ENCODE results near the gene HCFC1.
A peak's percentile ranks its signal among the peaks of the same experiment; 100 is the strongest.

HCFC1 gene

DNA sequence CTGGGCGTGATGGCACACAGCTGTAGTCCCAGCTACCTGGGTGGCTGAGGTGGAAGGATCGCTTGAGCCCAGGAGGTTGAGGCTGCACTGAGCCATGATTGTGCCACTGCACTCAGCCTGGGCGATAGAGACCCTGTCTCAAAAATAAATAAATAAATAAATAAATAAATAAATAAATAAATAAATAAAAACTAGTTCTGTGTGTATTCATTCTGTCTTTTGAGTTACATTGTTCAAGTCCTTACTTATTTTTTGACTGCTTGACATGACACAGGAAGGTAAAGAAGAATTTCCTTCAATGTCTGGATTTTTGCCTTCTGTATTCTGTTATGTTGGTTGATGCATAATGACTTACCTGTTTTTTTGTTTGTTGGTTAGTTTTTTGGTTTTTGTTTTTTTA is 34.6 kb downstream of the HCFC1 start:
- no peak for DNase-seq

DNA sequence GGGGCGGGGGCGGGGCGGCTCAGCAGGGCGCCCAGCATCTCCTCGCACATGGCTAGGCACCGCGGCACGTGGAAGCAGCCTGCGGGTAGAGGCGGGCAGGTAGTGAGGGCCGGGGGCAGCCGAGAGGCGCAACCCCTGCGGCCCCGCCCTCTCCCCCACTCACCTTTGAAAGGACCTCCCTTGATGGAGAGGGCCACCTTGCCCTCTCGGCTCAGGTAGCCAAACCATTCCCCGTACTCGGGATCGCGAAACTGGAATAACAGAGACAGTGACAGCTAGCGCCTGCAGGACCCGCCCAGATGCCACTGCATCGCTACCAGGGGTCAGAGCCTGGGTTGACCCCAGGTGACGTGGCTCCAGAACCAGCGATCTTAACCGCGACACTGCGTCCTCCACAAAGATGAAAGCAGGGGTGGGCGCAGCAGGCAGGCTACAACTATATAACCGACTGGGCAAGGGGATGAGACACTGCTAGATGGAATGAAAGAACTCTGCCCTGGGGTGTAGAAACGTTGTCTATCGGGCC is 36.2 kb downstream of the HCFC1 start:
- DNase-seq = no peak

DNA sequence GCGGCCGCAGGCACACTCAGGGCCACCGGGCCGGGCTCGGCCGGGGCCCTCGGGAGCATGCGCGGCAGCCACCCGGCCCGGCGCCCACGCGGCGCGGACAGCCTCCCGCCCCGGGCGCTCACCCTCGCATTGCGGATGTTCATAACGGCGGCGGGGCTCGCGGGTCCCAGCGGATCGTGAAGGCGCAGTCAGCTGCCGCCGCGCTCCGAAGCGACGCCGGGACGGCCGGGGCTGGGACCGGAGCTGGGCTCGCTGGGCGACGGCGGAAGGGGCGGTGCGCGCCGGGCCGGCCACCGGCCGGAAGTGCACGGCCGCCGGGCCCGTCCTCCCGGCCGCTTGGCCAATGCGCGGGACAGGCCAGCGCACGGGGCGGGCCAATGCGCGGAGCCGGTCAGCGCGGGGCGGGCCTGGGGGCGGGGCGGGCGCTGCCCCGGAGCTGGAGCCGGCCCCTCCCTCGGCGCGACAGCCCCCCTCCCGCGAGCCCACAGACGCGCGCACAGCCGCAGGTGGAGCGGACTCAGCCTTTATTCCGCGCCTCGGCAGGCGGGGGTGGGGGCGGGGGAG is 36.8 kb downstream of the HCFC1 start, which contains the start of gene NAA10:
NAA10 (minus strand) TSS at position 276 of the 564 bp plus-strand sequence; CDS start at position 143, 133 bp downstream.
- DNase-seq = peak; percentile 48

DNA sequence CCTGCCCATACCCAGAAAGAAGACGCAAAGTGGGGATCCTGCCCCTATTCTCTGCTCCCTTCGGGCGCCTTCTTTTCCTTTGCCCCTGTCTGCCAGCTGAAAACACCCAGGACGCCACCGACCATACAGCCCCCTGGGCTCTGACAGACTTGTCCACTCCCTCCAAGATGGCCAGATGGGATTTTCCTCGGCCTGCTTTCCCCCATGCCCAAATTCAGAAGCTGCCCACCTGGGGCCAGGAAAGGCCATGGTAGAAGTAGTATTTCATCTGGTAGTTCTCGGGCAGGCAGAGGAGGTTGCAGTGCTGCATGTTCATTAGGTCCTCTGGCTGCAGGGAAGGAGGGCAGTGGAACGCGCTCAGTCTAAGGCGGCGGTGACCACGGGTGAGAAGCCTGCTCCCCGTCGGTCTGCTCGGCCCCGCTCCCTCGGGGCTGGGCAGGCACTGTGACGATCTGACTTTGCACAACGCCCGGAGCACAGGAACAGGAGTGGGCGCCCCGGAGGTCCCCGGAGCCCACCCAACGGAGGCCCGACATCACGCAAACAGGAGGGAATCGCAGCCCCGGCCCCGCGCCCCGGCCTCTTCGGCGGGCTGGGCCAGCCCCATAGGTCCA is 37.4 kb downstream of the HCFC1 start:
- DNase-seq = no peak

DNA sequence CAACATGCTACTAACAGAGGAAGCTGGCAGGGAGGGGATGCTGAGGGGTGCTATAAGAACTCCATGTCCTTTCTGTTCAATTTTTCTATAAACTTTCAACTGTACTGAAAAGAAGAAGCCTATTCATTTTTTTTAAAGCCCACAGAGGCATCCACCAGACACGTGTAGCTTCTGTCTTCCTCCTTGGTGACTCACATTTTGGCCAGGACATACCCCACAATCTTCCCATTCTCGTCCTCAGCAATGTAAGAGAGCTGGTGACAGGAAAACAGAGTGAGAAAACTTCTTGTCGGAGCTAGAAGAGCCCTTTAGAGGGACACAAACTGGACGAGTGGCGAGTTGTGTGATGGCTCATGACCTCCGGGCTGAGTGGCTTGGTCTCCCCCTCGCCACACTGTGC is 37.9 kb downstream of the HCFC1 start:
- DNase-seq = peak; percentile 27

DNA sequence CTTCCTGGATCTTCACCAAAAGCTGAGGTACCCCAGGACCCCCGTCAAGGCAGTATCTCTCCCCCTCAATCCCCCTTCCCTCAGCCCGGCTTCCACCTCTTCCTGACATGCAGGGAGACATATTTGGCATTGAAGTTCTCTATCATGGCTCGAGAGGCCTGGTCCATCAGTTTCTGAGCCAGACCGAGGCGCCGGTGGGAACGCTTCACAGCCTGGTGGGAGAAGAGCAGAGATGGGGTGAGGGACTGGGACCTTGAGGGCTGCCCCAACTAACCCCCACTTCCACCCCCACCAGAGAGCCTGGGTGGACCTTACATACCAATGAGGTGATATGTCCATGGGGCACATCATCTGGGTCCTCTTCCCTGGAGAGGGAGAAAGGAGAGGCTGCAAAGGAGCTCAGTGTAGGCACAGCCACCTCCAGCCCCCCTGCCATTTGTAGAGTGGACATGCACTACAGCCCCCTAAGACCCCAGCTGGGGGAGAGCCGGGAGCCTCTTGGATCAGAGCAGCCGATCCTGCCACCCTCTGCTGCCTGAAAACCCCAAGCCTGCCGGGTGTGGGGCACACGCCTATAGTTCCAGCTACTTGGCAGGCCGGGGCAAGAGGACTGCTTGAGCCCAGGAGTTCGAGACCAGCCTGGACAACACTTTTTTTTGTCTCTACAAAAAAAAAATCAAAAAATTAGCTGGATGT is 39.2 kb downstream of the HCFC1 start:
- DNase-seq = no peak

DNA sequence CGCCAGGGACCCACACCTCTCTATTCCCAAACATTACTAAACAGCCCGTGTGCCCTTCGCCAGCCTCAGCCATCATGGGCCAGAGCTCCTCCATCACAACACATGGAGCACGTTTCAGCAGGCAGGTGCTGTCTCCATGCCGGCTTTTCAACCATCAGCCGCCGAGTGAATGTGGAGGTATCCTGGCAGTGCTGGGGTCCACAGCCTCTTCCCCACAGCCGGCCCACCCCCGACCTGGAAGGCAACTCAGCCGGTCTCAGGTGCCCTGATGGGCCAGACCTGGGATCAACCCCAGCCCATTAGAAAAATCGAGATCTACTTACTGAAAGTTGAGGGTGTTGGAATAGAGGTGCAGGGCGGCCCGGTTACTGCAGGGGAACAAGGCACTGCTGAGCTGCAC is 39.9 kb downstream of the HCFC1 start:
- no peak for DNase-seq

DNA sequence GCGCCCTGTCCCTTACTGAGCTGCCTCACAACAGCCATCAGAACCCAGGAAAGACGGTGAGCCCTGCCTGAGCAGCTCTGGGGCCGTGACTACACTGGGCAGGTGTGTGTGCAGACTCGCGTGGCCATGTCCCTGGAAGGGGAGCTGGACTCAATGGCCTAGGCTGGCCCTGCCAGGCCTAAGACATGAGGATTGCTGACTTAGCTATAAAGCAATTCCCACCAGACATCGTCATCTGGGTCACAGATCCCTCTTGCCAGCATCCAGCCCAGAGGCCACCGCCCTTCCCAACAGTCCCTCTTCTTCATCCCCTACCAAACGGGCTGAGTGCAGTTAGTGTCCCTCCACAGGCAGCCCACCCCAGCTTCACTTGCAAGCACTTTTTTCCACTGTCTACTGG is 40.5 kb downstream of the HCFC1 start:
- DNase-seq = no peak

DNA sequence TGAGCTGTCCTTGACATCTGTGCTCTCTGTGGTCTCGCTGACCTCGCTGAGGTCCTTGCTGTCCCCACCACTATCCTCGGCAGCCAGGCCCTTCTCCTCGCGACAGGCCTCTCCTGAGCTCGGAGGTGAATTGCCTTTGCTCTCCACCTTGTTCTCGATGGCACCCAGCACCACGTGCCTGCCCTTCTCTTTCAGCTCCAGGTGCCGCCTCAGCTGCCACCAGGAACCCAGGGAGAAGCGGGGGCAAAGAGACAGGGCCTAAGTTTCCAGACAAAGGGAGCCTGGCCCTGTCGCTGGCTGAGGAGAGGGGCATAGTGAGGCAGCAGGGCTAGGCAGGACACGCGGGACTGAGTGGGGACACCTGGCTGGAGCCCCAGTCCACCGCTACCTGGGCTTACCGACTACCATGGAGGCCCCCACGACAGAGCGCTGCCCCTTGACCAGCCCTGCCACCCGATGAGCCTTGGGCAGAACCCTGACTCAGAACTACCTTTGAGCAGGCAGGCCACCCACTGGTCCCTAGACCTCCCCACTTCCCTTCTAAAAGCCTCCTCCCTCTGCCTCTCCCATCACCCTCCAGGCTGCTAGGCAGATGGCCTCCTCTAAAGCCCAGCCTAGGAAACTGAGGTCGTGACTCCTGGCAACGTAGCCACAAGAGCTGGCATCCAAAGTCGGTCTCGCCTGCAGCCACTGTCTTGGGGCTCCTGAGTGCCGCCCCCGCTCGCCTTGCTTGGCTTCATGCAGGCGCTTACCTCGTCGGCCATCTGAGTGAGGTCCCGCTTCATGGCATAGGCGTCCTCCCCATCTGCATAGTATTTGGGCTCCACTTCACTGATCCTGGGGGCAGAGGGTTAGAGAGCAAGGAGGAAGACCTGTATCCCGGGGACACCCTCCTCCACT is 41.4 kb downstream of the HCFC1 start:
- no peak for DNase-seq

DNA sequence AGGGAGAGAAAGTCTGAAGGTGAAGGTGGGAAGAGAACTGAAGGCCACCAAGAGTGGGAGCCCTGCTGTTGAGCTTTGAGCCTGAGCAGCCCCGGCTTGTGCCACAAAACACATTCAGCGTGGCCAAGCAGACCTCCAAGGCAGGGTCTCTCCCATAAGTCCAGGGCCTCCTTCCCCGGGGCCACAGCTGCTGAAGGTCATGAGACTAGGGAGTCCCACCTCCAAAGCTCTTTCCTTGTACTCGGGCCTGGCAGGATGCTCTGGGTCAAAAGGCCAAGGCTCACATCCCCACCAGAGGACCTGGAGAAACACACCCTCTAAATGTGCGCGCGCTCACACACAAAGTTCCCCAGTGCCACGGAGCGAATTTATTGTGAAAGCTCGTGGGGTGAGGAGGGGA is 42.0 kb downstream of the HCFC1 start:
- DNase-seq = peak; percentile 16

DNA sequence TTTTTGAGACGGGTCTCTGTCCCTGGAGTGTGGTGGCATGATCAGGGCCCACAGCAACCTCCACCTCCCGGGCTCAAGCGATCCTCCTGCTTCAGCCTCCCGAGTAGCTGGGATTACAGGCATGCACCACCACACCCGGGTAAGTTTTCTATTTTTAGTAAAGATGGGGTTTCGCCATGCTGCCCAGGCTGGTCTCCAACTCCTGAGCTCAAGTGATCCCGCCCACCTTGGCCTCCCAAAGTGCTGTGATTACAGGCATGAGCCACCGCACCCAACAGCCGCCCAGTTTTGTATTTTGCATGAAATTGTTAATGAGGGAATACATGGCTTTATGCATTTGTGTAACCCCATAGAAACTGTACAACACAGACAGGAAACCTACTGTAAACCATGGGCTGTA is 42.8 kb downstream of the HCFC1 start:
- peak; percentile 19 for DNase-seq

DNA sequence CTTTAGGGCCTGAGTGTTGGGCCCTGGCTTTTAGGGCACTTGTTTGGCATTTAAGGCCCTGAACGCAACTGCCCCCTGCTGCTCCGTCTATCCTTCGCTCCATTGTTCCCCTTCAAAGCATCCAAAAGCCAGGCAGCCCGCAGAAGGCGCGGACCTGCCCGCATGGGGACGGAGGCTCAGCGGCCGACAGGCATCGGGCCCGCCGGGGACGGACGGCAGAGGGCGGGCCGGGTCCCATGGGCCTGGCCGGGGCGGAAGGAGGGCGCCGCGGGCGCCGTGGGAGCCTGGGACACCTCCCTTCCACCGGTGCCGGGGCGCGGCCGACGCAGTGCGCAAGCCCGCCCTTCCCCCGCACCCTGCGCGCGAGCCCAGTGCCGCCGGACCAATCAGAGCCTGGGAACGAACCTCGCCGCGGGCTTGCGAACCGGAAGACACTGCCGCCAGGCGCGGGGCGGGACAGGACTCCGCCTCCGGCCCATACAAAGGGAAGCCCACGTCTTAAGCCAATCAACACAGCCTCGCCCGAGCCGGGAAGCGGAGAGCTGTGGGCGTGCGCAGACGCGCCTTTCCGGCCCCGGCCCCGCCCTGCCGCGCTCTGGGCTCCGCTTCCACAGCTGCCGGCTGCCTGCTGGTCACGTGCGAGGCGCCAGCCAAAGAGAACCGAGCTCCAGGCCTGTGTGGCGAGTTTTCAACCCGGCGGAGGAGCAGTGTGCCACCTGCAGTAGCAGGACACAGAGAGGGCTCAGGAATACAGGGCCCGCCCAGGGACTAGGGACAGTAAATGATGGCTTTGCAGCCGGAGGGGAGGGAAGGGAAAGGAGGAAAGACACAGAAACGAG is 43.5 kb downstream of the HCFC1 start:
- DNase-seq = peak; percentile 94

DNA sequence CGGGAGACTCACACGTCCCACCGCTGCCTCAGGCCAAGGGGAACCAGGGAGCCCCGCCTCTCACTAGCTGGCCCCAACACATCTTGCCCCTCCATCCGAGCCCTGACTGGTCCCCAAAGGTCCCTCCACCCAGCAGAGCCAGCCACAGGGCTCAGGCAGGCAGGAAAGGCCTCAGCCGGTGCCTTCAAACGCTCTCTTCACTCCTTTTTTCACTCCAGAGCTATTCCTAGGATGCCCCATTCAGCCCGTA is 44.0 kb downstream of the HCFC1 start:
- no peak for DNase-seq

DNA sequence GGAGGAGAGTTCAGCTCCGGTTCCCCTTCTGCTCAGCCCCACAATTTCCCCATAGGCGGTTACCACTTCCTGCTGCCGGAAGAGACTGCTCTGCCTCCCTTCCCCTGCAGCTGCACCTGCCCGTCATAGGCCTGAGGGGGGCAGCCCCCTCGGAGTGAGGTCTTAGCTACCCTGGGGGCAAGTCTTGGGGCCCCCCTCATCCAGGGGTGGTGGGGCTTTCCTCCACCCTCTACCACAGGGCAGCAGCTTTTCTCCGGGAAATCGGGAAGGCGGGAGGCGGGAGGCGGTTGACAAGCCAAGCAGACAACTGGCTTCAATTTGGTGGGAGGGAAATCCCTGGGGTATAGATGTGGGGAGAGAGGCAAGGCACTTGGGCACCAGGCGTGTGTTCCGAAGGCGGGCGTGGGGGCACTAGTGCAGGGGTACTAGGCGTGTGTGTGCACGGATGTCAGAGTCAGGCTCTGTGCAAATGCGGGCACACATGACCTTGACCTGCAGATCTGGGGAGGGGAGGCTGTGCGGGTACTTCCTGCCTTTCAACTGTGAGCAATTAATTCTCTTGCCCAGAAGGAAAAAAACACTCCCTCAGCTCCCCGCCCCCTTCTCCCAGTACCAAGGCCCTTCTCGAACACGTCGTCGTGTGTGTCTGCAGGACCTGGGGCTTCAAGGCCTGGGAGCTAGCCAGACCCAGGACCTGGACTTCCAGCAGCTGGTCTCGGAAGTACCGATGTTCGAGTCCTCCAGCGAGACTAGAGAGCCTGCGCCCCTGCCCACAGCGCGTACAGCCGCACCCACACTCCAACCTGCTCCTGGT is 44.6 kb downstream of the HCFC1 start:
- DNase-seq = peak; percentile 95

DNA sequence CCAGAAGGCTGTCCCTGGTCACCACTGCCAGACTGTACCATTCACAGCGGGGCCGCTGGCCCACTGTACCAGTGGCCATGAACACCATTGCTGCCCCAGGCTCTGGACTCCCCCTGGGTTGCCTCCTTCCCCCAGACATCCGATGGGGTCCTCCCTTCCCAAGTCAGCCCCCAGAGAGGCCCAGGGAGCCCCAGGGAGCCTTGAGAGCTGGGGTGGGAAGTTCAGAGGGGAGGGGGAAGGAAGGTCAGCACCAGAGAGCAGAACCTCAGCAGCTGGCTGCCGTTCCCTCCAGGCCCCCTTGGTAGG is 45.1 kb downstream of the HCFC1 start:
- DNase-seq = no peak

DNA sequence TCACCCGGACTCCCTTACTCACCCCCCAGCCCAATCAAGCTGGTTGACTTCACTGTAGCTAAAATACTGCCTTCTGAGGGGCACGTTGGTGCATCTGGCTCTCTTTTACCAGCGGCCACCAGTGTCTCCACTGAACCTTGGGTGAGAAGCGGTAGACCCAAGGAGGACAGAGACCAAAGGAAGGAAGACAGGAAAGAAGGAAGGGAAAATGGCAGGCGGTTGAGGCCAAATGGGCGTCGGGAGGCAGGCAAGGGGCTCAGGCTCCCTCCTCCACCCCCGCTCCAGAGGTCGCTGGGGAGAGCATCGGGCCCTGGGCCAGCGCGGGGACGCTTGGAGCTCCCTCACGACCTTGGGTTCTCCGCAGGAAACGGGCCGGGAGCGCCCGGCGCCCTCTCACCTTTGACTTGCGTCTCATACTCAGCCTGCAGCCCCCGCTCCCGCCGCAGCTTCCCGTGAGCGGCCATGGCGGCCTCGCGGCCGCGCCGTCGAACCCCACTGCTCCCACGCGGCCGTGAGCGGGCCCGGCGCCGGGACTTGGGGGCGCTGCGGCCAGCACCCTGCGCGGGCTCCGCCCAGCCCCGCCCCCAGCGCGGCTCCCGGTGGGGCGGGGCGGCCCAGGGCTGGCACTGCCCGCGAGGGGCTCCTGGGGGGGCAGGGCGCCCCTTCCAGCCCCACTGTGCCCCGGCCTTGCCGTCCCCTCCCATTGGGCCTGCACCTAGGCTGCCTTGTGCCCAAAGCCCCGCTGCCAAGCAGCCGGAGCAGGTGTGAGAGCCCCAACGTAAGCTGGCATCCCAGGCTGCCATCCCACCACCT is 45.7 kb downstream of the HCFC1 start, which contains the start of gene ARHGAP4:
ARHGAP4 (minus strand) TSS at position 526 of the 813 bp plus-strand sequence; CDS start at position 464, 62 bp downstream.
- peak; percentile 51 for DNase-seq

DNA sequence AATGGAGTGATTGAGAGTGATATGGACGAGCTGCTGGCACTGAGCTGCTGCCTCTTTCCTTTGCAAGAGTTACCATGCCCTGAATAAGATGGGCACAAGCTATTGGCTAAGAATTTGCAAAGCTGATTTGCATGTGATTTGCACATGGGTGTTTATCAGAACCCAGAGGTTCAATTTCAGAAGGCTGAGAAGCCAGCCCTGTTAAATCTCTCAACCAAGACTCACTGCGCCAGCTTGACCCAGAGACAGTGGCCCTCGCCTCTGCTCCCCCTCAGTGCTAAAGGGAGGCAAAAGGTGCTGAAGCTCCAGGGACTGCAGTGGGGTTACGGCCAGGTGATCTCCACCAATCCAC is 46.3 kb downstream of the HCFC1 start:
- DNase-seq = no peak

DNA sequence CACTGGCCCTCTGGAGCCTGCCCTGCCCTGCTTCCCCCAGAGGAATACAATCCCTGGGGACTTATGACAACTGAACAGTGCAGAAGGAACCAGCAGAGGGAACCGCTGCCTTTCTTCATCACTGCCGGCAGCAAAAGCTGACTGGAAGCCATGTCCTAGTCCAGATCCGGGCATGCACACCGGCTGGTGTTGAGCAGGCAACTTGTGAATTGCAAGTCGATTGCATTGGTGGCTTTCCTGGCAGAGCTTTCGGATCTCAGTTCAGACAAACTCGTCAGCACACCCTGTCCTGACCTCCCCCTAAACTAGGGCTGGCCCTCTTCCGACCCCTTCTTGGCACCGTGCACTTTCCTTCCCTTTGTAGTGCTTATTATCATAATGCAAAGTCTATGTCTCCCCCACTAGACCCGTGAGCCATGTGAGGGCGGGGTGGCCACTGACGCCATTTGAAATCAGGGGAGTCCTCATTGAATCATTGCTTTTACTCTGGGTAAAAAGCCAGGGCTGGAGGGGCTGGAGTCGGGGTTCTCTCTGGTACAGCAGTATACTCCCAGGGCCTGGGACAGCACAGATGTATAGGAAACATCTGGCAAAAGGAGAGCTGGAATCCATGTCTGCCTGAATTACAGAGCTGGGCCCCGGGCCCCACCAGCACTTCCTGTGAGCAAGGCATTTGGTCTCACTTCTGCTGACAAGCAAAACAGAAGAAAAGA is 47.3 kb downstream of the HCFC1 start:
- peak; percentile 60 for DNase-seq

DNA sequence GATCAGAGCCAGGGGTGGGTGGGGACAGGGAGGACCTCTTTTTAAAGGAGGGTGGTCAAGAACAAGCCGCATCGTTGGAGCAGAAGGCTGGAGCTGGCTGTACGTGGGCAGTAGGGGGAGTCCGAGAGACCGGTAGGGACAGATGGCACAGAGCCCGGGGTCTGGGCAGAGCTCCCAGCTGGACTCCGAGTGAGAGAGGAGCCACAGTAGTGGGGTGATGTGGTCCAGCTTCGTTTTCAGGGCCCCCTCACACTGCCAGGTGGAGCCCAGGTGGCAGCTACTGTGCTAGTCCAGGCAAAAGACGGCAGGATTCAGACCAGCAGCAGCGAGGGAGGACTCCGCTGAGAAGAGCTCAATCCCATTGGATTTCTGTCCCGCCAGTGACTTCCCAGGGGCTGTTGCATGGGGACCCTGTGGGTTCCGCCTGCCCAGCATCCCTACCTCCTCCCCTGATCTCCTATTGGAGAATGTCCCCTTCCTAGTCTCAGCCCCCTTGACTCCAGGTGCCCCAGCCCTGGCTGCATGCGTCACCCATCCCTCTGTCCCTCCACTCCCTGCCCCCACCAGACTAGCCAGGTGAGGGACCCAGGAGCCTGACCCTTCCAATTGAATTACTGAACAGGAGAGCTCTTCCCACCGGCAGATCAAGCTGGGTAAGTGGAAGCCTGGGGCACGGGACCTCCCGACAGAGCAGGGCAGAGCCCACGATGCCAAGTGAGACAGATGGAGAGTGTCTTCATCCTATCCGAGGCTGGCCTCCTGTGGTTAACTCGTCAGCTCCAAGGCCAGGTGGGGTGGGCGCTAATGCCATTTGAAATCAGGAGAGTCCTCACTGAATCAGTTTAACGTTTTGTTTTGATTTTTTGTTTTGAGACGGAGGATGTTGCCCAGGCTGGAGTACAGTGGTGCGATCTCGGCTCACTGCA is 48.4 kb downstream of the HCFC1 start:
- DNase-seq = peak; percentile 18
